Calu3 (cell line): ENCODE measurements around the gene SYMPK. TPM values are rescaled to one million over a fixed set of nuclear protein-coding genes. Genes with fewer than 3 reads are reported as not detected.

ENCODE experiments used
- BruUV-seq: library from RNA; stranded (reverse); fragments of 400-500 nt; replicated peaks from 2 replicates; lab custom pipeline; 2021; lab: Mats Ljungman, UMichigan
- CTCF ChIA-PET: fragments of 300-600 bp; sonication (Branson Sonifier 250); formaldehyde crosslinking; loops from one replicate; lab custom pipeline; 2022; ENCODE audit warnings: antibody characterized with exemption; lab: Charles Lee
- DNase-seq: peaks from one replicate; pipeline ENCODE4 v3.0.0; 2022
- H3K27ac Mint-ChIP-seq: one replicate; pipeline ENCODE4 v1.8.0; 2022; ENCODE audit warnings: mixed read lengths; ENCODE audit not compliant: unreplicated experiment
- H3K27me3 Mint-ChIP-seq: one replicate; pipeline ENCODE4 v1.8.0; 2022; ENCODE audit warnings: mixed read lengths; ENCODE audit not compliant: unreplicated experiment
- H3K36me3 Mint-ChIP-seq: one replicate; pipeline ENCODE4 v1.8.0; 2022; ENCODE audit warnings: mild to moderate bottlenecking, moderate library complexity, mixed read lengths; ENCODE audit not compliant: insufficient read depth, unreplicated experiment
- H3K4me1 Mint-ChIP-seq: one replicate; pipeline ENCODE4 v1.8.0; 2022; ENCODE audit warnings: mild to moderate bottlenecking, low read depth, mixed read lengths; ENCODE audit not compliant: unreplicated experiment
- H3K4me3 Mint-ChIP-seq: one replicate; pipeline ENCODE4 v1.8.0; 2022; ENCODE audit warnings: mild to moderate bottlenecking, low read depth, moderate library complexity, mixed read lengths; ENCODE audit not compliant: unreplicated experiment
- H3K9me3 Mint-ChIP-seq: one replicate; pipeline ENCODE4 v1.8.0; 2022; ENCODE audit warnings: low read depth, mixed read lengths; ENCODE audit not compliant: unreplicated experiment
- intact Hi-C: fragments of 100-400 bp; cut with micrococcal nuclease; formaldehyde crosslinking; loops from one replicate; pipeline ENCODE4 v1.10.0; 2022; ENCODE audit not compliant: unreplicated experiment
- total RNA-seq: library from RNA; stranded (reverse); gene quantifications from 2 replicates; pipeline ENCODE4 v1.2.3, GENCODE V29; 2022
- TF ChIP-seq, protein P1 (sequence below): fragments of 200-600 bp; IDR thresholded peaks from one replicate; pipeline ENCODE4 v1.8.0; 2022; ENCODE audit warnings: antibody characterized with exemption; ENCODE audit not compliant: unreplicated experiment

SYMPK gene
- total RNA-seq, 1 experiment from 2014 or later, result 130 TPM

DNA sequence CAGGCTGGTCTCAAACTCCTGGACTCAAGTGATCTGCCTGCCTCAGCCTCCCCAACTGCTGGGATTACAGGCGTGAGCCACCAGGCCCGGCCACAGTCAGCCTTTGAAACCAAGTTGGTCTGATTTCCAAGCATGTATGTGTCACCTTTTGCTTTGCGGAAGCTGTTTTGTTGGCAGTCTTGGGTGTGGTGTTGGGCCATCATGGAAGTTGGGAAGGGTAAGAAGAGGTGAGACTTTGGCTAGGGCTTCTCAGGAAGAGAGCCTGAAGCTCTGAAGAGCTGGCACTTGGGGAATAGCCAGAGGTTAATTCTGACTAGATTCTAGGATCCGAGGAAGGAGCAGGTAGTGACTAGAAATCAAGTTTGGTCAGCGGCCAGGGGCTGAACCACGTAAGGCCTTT is 50.6 kb downstream of the SYMPK start:
- H3K4me1 Mint-ChIP-seq, result peaks cover 16% of the 10 kb centered on the region
- BruUV-seq, result no TSS peak
- intact Hi-C loops, result no loop called here
- TF ChIP-seq, protein P1, sequence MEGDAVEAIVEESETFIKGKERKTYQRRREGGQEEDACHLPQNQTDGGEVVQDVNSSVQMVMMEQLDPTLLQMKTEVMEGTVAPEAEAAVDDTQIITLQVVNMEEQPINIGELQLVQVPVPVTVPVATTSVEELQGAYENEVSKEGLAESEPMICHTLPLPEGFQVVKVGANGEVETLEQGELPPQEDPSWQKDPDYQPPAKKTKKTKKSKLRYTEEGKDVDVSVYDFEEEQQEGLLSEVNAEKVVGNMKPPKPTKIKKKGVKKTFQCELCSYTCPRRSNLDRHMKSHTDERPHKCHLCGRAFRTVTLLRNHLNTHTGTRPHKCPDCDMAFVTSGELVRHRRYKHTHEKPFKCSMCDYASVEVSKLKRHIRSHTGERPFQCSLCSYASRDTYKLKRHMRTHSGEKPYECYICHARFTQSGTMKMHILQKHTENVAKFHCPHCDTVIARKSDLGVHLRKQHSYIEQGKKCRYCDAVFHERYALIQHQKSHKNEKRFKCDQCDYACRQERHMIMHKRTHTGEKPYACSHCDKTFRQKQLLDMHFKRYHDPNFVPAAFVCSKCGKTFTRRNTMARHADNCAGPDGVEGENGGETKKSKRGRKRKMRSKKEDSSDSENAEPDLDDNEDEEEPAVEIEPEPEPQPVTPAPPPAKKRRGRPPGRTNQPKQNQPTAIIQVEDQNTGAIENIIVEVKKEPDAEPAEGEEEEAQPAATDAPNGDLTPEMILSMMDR, result no peak
- H3K27ac Mint-ChIP-seq, result no peak overlapping the region
- no peak overlapping the region for H3K4me3 Mint-ChIP-seq
- DNase-seq, result no peak
- no peaks in the 10 kb centered on the region for H3K9me3 Mint-ChIP-seq
- H3K36me3 Mint-ChIP-seq, result peaks cover 45% of the 10 kb centered on the region
- CTCF ChIA-PET, result interaction anchor here (1.0 kb wide), 1 partner anchor 13 kb away, joined by 3 read pairs; no protein-coding TSS in a partner anchor
- H3K27me3 Mint-ChIP-seq, result no peaks in the 10 kb centered on the region

DNA sequence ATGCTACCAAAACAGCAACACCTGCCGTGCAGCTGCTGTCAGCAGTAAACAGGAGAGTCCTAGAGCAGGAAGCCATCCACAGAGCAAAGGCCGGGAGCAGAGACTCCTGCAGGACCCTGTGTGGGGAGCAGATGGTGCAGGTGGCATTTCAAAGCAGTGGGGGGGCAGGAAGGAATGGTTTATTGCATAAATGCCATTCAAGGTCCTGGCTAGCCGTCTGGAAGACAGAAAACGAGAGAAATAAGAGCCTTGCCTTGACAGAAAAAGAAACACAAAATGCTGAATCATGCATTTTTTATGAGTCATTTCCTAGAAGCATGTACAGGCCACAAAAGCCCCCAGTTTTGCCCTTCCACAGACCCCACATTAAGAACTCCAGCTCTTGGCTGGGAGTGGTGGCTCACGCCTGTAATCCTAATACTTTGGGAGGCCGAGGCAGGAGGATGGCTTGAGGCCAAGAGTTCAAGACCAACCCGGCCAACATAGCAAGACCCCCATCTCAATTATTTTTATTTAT is 53.2 kb downstream of the SYMPK start:
- intact Hi-C loops, result no loop called here
- Mint-ChIP-seq H3K4me1 (peaks cover 16% of the 10 kb centered on the region), H3K36me3 (peaks cover 31% of the 10 kb centered on the region), H3K9me3 (no peaks in the 10 kb centered on the region), H3K4me3 (no peak overlapping the region), H3K27me3 (peaks cover 16% of the 10 kb centered on the region), H3K27ac (peak overlapping the region; percentile 15)
- no TSS peak for BruUV-seq
- TF ChIP-seq, protein P1, result no peak
- DNase-seq, result no peak
- CTCF ChIA-PET, result interaction anchor here (0.7 kb wide), 1 partner anchor 132 kb away, joined by 6 read pairs; no protein-coding TSS in a partner anchor

DNA sequence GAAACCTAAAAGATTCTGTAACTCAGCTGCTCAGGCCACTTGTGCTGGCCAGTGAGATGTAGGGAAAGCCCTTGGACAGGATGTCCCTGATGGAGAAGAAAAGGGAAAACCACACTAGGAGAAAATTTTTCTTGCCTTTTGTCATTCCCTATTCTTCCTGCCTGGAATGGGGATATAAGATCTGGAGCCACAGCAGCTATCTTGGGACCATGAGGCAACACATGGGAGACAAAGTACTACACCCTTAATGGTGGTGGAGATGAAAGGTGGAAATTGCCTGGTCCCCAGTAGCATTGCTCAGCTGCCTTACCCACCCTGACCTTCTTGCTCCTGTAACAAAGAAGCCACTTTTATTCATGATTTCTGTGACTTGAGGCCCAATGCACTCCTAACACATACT is 57.2 kb downstream of the SYMPK start:
- intact Hi-C loops, result no loop called here
- H3K27ac Mint-ChIP-seq, result no peak overlapping the region
- DNase-seq, result no peak
- no peaks in the 10 kb centered on the region for H3K9me3 Mint-ChIP-seq
- H3K4me3 Mint-ChIP-seq, result no peak overlapping the region
- H3K27me3 Mint-ChIP-seq, result peaks cover 16% of the 10 kb centered on the region
- CTCF ChIA-PET, result interaction anchor here (0.6 to 1.1 kb wide), 2 partner anchors 13 to 823 kb away, joined by 3 to 8 read pairs; partner anchors contain the start of gene DMWD
- peaks cover 14% of the 10 kb centered on the region for H3K4me1 Mint-ChIP-seq
- no TSS peak for BruUV-seq
- TF ChIP-seq, protein P1, result no peak
- peaks cover 8% of the 10 kb centered on the region for H3K36me3 Mint-ChIP-seq

- CTCF ChIA-PET, result interaction anchor here (0.9 to 1.6 kb wide), 2 partner anchors 12 kb away, joined by 3 to 5 read pairs; partner anchors contain the start of gene DMWD
- Mint-ChIP-seq H3K4me3 (no peak overlapping the region), H3K27ac (no peak overlapping the region), H3K9me3 (no peaks in the 10 kb centered on the region), H3K36me3 (peaks cover 4% of the 10 kb centered on the region), H3K27me3 (peaks cover 16% of the 10 kb centered on the region), H3K4me1 (peaks cover 8% of the 10 kb centered on the region)
- no TSS peak for BruUV-seq
- DNase-seq, result no peak
- TF ChIP-seq, protein P1, result no peak
- intact Hi-C loops, result no loop called here
Measured at GRCh38 chr19:45804959-45805230, 58.1 kb downstream of the SYMPK start.
